Epithelial cell of esophagus (primary cell): ENCODE data around the gene C3.
"Not testable (repeated sequence)": the region's sequence is repeated elsewhere in the genome, so short reads cannot be mapped to it uniquely, and the experiment has no call there.

ENCODE experiments used
- DNase-seq: peaks from one replicate; pipeline ENCODE4 v3.0.0; 2010; ENCODE audit warnings: low read depth
- H3K4me3 ChIP-seq: 2 replicates; pipeline ENCODE4 v1.5.1; 2011; ENCODE audit warnings: mild to moderate bottlenecking, low read length, control low read depth
- CTCF ChIP-seq: IDR thresholded peaks from 2 replicates; pipeline ENCODE4 v1.5.1; 2011; ENCODE audit warnings: low read depth, mild to moderate bottlenecking, low read length, control low read depth, inconsistent platforms; ENCODE audit not compliant: insufficient read depth; ENCODE audit errors: missing control alignments

The C3 gene

DNA sequence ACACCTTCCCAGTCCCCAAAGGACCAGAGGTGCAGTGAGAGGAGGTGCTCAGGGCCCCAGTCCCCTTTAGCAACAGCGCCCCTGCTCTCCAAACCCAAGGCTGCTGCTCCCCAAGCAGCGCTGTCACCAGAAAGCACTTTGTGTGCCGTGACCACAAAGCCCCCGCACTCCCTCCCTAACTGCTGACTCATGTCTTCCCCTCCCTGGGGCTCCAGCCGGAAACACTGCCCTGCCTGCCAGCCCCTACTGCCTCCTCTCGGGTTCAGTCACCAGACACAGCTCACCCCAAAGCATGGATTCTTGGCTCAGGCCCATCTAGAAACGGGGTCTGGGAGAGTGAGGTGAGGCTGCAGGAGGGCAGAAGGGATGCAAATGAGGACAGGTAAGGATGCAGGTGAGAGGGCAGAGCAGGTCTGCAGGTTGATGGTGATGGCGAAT lies 45.6 kb downstream of the C3 start:
- peak; percentile 65 for DNase-seq
- H3K4me3 ChIP-seq, result no peak overlapping the region
- no peak for TF ChIP-seq CTCF

- not testable (repeated sequence) for DNase-seq, H3K4me3 ChIP-seq
Observed at GRCh38 chr19:6674408-6674807, 46.0 kb downstream of the C3 start.

- TF ChIP-seq CTCF, result no peak
- peak; percentile 30 for DNase-seq
- H3K4me3 ChIP-seq, result no peak overlapping the region
Observed at GRCh38 chr19:6672693-6673290, 47.7 kb downstream of the C3 start.

- TF ChIP-seq CTCF, result no peak
Observed at GRCh38 chr19:6671960-6672359, 48.5 kb downstream of the C3 start.

GRCh38 chr19:6668691-6669090 lies 51.8 kb downstream of the C3 start:
- no peak overlapping the region for H3K4me3 ChIP-seq
- no peak for TF ChIP-seq CTCF
- no peak for DNase-seq

More at GRCh38 chr19:6671960-6672359, 48.5 kb downstream of the C3 start:
- no peak overlapping the region for H3K4me3 ChIP-seq
- DNase-seq, result no peak

DNA sequence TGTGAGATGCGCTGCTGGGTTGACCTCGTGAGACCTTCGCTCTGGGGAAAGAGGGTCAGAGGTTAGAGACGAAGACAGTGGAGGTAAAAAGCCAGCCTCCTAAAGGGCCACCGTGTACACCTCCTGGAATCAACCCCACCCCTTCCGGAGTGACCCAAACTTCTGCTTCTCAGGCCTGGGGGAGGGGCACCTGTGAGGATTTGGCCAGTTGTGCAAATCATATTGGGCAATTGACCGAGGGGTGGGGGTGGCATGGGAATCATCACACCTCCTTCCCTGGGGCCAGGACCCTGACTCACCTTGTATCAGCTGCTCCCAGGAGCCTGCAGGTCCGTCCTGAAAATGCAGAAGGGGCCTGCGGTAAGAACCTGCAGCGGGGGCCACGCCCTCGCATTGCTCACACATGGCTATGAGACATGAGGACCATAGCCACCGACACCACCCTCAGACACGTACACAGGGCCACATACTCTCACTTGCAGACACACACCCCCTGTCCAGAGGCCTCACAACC lies 53.3 kb downstream of the C3 start:
- TF ChIP-seq CTCF, result no peak
- H3K4me3 ChIP-seq, result no peak overlapping the region
- peak; percentile 67 for DNase-seq

DNA sequence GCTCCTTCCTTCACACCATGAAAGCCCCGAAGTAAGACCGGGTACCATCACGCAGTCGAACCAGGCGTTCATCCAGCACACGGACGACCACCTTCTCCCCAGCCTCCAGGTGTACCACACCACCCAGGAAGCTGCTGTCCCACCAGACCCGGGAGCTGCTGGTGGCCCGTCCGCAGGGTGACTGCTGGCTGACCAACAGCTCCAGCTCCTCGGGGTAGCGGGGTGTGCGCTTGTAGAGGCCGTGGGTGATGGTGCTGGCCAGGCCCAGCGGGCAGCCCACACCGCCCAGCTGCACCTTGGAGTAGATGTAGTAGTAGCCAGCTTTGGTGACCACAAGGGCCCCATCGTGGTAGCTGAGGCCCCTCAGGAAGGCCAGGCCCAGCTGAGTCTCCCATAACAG lies 55.5 kb downstream of the C3 start:
- TF ChIP-seq CTCF, result no peak
- H3K4me3 ChIP-seq, result no peak overlapping the region
- DNase-seq, result no peak
